Subcutaneous adipose tissue (tissue), 4 donors: Measurements from ENCODE around the gene DDRGK1. TPM values are rescaled to one million over a fixed set of nuclear protein-coding genes. Genes with fewer than 3 reads are reported as not detected.

Source experiments
- total RNA-seq, 4 donors: library from RNA; depleted of rRNA; stranded (reverse); fragments of >200 nt; gene quantifications; one replicate each; pipeline ENCODE4 v1.1.0, GENCODE V29; 2016
- TF ChIP-seq, protein P1 (sequence below): fragments of 450-650 bp; IDR thresholded peaks from one replicate; pipeline ENCODE4 v1.5.1; 2016; ENCODE audit warnings: low read depth, mild to moderate bottlenecking, control low read depth, antibody characterized with exemption, moderate library complexity

DDRGK1 gene
- total RNA-seq, 4 donors from 2014 or later = 34.6 to 73.3 (median 64.0) TPM

- TF ChIP-seq, protein P1, sequence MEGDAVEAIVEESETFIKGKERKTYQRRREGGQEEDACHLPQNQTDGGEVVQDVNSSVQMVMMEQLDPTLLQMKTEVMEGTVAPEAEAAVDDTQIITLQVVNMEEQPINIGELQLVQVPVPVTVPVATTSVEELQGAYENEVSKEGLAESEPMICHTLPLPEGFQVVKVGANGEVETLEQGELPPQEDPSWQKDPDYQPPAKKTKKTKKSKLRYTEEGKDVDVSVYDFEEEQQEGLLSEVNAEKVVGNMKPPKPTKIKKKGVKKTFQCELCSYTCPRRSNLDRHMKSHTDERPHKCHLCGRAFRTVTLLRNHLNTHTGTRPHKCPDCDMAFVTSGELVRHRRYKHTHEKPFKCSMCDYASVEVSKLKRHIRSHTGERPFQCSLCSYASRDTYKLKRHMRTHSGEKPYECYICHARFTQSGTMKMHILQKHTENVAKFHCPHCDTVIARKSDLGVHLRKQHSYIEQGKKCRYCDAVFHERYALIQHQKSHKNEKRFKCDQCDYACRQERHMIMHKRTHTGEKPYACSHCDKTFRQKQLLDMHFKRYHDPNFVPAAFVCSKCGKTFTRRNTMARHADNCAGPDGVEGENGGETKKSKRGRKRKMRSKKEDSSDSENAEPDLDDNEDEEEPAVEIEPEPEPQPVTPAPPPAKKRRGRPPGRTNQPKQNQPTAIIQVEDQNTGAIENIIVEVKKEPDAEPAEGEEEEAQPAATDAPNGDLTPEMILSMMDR = no peak
Measured at GRCh38 chr20:3193806-3194616, 10.5 kb downstream of the DDRGK1 start.

GRCh38 chr20:3192226-3193015 is 12.1 kb downstream of the DDRGK1 start:
- TF ChIP-seq, protein P1 = no peak

DNA sequence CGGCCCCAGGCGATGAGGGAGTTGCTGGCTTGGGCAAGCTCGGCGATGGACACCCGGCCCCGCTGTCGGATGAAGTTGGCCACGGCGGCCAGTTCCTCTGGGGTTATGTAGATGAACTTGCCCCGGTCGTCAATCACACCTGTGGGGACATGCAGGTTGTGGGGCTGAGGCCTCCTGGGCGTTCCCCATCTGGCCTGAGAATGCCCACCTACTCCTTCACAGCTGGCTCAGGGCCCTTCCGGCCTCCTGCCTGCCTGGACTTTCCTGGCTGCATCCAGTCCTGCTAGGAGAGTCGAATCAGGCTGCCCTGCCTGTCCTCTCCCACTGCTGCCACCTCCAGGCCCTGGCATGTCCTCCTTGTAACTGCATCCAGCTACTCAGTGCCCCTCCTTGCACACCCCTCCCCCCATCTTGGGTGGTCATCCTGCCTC is 13.8 kb downstream of the DDRGK1 start:
- TF ChIP-seq, protein P1 = no peak

GRCh38 chr20:3189561-3190131 is 14.8 kb downstream of the DDRGK1 start:
- TF ChIP-seq, protein P1 = no peak

DNA sequence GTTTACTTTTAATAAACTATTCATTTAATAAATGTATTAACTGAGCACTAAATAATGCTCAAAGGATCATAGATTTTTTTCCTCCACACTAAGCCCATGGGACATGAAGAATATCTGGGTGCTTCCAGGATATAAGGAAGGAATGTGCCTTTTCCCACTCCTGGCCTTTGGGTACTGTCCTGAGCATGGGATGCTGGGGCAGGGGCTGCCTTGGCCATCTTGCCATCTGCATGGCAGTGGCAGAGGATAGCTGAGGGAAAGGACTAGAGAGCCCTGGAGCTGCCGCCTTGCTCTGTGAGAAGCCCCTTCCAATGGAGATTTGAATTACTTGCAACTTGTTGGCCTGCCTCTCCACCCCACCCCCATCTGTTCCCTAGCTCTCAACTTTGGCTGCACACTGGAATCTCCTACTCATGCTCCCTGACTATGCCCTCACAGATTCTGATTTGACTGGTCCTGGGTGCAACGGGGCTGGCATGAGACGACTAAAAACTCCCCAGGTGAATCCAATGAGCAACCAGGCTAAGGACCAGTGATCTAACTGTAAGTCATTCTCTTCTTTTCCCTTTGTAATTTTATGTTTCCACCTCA is 15.6 kb downstream of the DDRGK1 start:
- TF ChIP-seq, protein P1 = no peak

- TF ChIP-seq, protein P1 = no peak
Measured at GRCh38 chr20:3183896-3184612, 20.4 kb downstream of the DDRGK1 start.
